Hepatocyte (in vitro differentiated cells): ENCODE data around the gene CXorf66.
"Not testable (repeated sequence)": the region's sequence is repeated elsewhere in the genome, so short reads cannot be mapped to it uniquely, and the experiment has no call there.

Experiments
- EZH2 ChIP-seq: fragments of 200-600 bp; sonication (generic); IDR thresholded peaks from 2 replicates; pipeline ENCODE4 v1.6.1; 2016; ENCODE audit warnings: antibody characterized with exemption, mild to moderate bottlenecking, borderline replicate concordance
- EZH2phosphoT487 ChIP-seq: fragments of 200-600 bp; sonication (generic); IDR thresholded peaks from one replicate; pipeline ENCODE4 v1.6.1; 2018; ENCODE audit warnings: antibody characterized with exemption, mild to moderate bottlenecking, low read depth, moderate library complexity; ENCODE audit not compliant: unreplicated experiment, severe bottlenecking
- TF ChIP-seq, protein P1 (sequence below): fragments of 200-600 bp; sonication (generic); IDR thresholded peaks from 2 replicates; pipeline ENCODE4 v1.5.1; 2016; ENCODE audit warnings: antibody characterized with exemption, mild to moderate bottlenecking; ENCODE audit not compliant: poor library complexity

DNA sequence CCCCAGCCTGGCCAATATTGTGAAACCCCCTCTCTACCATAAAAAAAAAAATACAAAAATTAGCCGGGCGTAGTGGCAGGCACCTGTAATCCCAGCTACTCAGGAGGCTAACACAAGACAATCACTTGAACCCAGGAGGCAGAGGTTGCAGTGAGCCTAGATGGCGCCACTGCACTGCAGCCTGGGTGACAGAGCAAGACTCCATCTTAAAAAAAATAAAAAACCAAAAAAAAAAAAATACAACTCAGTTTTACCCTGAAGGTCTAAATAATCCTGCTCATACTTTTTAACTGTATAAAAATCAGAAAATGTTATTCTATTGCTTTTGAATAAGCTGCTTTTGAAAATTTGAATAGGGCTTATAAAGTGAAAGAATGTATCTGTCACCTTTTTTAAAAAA lies 838 bp upstream of the CXorf66 start:
- TF ChIP-seq, protein P1, sequence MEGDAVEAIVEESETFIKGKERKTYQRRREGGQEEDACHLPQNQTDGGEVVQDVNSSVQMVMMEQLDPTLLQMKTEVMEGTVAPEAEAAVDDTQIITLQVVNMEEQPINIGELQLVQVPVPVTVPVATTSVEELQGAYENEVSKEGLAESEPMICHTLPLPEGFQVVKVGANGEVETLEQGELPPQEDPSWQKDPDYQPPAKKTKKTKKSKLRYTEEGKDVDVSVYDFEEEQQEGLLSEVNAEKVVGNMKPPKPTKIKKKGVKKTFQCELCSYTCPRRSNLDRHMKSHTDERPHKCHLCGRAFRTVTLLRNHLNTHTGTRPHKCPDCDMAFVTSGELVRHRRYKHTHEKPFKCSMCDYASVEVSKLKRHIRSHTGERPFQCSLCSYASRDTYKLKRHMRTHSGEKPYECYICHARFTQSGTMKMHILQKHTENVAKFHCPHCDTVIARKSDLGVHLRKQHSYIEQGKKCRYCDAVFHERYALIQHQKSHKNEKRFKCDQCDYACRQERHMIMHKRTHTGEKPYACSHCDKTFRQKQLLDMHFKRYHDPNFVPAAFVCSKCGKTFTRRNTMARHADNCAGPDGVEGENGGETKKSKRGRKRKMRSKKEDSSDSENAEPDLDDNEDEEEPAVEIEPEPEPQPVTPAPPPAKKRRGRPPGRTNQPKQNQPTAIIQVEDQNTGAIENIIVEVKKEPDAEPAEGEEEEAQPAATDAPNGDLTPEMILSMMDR: not testable (repeated sequence)
- not testable (repeated sequence) for TF ChIP-seq EZH2, EZH2phosphoT487
